Suprapubic skin (tissue), 4 donors: ENCODE results near the gene ZNF224. TPM values are rescaled to one million over a fixed set of nuclear protein-coding genes. Genes with fewer than 3 reads are reported as not detected.
"Not testable (repeated sequence)": the region's sequence is repeated elsewhere in the genome, so short reads cannot be mapped to it uniquely, and the experiment has no call there.

ENCODE experiments used
- DNase-seq, 2 donors: peaks; one replicate each; pipeline ENCODE4 v3.0.0-alpha.2; 2019; ENCODE audit warnings: low spot score in 2 of 2
- H3K27ac ChIP-seq: fragments of 200-600 bp; sonication (generic); one replicate; pipeline ENCODE4 v1.5.1; 2019
- H3K27me3 ChIP-seq: fragments of 200-600 bp; sonication (generic); one replicate; pipeline ENCODE4 v1.5.1; 2019
- H3K36me3 ChIP-seq: fragments of 200-600 bp; sonication (generic); one replicate; pipeline ENCODE4 v1.5.1; 2019
- H3K4me1 ChIP-seq: fragments of 200-600 bp; sonication (generic); one replicate; pipeline ENCODE4 v1.5.1; 2019
- H3K4me3 ChIP-seq: fragments of 200-600 bp; sonication (generic); one replicate; pipeline ENCODE4 v1.5.1; 2019; ENCODE audit warnings: mild to moderate bottlenecking
- H3K9me3 ChIP-seq: fragments of 200-600 bp; sonication (generic); one replicate; pipeline ENCODE4 v1.5.1; 2019
- CTCF ChIP-seq, 2 donors: fragments of 200-600 bp in 1 of 2; fragments of 450-650 bp in 1 of 2; sonication (generic) in 1 of 2; IDR thresholded peaks; one replicate each; pipeline ENCODE4 v1.5.1; 2016 to 2019; ENCODE audit warnings: antibody characterized with exemption in 2 of 2, mild to moderate bottlenecking in 1 of 2, moderate library complexity in 1 of 2
- EP300 ChIP-seq: sonication (generic); formaldehyde crosslinking; IDR thresholded peaks from one replicate; pipeline ENCODE4 v1.6.1; 2017; ENCODE audit warnings: antibody characterized with exemption
- POLR2A ChIP-seq, 2 donors: fragments of 450-650 bp; IDR thresholded peaks; one replicate each; pipeline ENCODE4 v1.6.1; 2017; ENCODE audit warnings: antibody characterized with exemption in 2 of 2, mild to moderate bottlenecking in 2 of 2, moderate library complexity in 2 of 2
- POLR2AphosphoS5 ChIP-seq, 3 donors: sonication (generic); formaldehyde crosslinking; IDR thresholded peaks; one replicate each; pipeline ENCODE4 v1.6.1; 2017; ENCODE audit warnings: antibody characterized with exemption in 3 of 3
- WGBS: methylation state at CpG from one replicate; pipeline ENCODE4 v1.1.5; 2018; 5-methylcytosine and 5-hydroxymethylcytosine counted together
- total RNA-seq, 4 donors: library from RNA; depleted of rRNA; stranded (reverse); fragments of >200 nt; gene quantifications; one replicate each; pipeline ENCODE4 v1.1.0, GENCODE V29; 2016

Gene ZNF224
- total RNA-seq, 4 donors from 2014 or later, result 11.5 to 43.9 (median 19.8) TPM

DNA sequence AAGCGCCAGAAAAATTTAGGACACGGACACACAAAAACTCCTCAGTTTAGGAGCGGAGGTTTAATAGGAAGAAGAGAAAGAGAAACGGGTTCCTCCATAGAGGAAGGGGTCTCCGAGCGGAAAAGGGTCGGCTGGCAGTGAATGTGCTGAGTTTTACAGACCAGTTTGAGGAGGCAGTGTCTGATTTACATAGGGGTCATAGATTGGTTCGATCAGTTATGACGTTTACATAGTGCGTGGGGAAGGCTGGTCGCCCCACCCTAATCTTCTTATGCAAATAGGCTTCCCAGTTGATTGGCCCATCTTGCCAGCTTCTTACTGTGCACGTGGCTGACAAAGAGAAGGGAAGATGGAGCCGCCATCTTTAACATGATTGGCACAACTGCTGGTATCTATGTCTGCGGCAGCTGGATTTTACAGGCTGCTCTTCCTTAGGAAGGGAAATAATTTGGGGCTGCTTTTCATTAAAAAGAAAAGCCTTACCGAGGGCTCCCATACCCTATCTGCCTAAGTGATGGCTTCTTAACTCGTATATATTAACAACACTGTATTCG, 17.8 kb downstream of the ZNF224 start:
- Histone ChIP-seq H3K27ac (no peak overlapping the region), H3K4me1 (peaks cover 20% of the 10 kb centered on the region), H3K27me3 (no peaks in the 10 kb centered on the region), H3K36me3 (peaks cover 19% of the 10 kb centered on the region), H3K9me3 (peaks cover 29% of the 10 kb centered on the region), H3K4me3 (peak overlapping the region; percentile 71)
- no peak for DNase-seq
- WGBS, result 21% methylated on average over 17 of the region's 17 CpGs
- TF ChIP-seq CTCF (IDR thresholded peaks at IDR 0.05) (no peak), POLR2A (IDR thresholded peaks at IDR 0.05) (no peak), POLR2AphosphoS5 (IDR thresholded peaks at IDR 0.05) (no peak), EP300 (no peak)

GRCh38 chr19:44112802-44113137, 18.6 kb downstream of the ZNF224 start:
- Histone ChIP-seq H3K27me3 (no peaks in the 10 kb centered on the region), H3K9me3 (peaks cover 21% of the 10 kb centered on the region), H3K27ac (no peak overlapping the region), H3K4me3 (peak overlapping the region; percentile 71), H3K4me1 (peaks cover 20% of the 10 kb centered on the region), H3K36me3 (peaks cover 20% of the 10 kb centered on the region)
- DNase-seq, result no peak
- WGBS, result under 1% methylated on average over 11 of the region's 11 CpGs
- TF ChIP-seq POLR2A (IDR thresholded peaks at IDR 0.05) (no peak), POLR2AphosphoS5 (IDR thresholded peaks at IDR 0.05) (no peak), CTCF (IDR thresholded peaks at IDR 0.05) (no peak), EP300 (no peak)

GRCh38 chr19:44113138-44113783, 19.1 kb downstream of the ZNF224 start, which contains the start of gene ZNF225:
TSS of gene ZNF225 (plus strand) at chr19:44113399. CDS start at chr19:44115828, 2,429 bp downstream.
- TF ChIP-seq CTCF (IDR thresholded peaks at IDR 0.05), result no peak
- TF ChIP-seq EP300, result no peak
- peak in 1 of 3 donors; percentile 14 for TF ChIP-seq POLR2AphosphoS5 (IDR thresholded peaks at IDR 0.05)
- TF ChIP-seq POLR2A (IDR thresholded peaks at IDR 0.05), result no peak
- Histone ChIP-seq H3K36me3 (peaks cover 20% of the 10 kb centered on the region), H3K27me3 (no peaks in the 10 kb centered on the region), H3K4me3 (peak within 1 kb of the TSS; percentile 71), H3K27ac (peak within 1 kb of the TSS; percentile 39), H3K9me3 (peaks cover 17% of the 10 kb centered on the region), H3K4me1 (peaks cover 20% of the 10 kb centered on the region)
- WGBS, result under 1% methylated on average over 31 of the region's 44 CpGs
- DNase-seq, result peak; percentile 96 to 98

- H3K36me3 ChIP-seq, result peaks cover 26% of the 10 kb centered on the region
- 3% methylated on average over 12 of the region's 18 CpGs for WGBS
- peaks cover 11% of the 10 kb centered on the region for H3K9me3 ChIP-seq
- H3K27me3 ChIP-seq, result no peaks in the 10 kb centered on the region
- no peak for TF ChIP-seq CTCF (IDR thresholded peaks at IDR 0.05)
- TF ChIP-seq POLR2AphosphoS5 (IDR thresholded peaks at IDR 0.05), result no peak
- TF ChIP-seq EP300, result no peak
- no peak for TF ChIP-seq POLR2A (IDR thresholded peaks at IDR 0.05)
- DNase-seq, result peak in 1 of 2 donors; percentile 65
- H3K4me1 ChIP-seq, result peaks cover 20% of the 10 kb centered on the region
- H3K27ac ChIP-seq, result peak overlapping the region; percentile 39
- peak overlapping the region; percentile 71 for H3K4me3 ChIP-seq
These were observed 19.7 kb downstream of the ZNF224 start for GRCh38 chr19:44113784-44114390.

- not testable (repeated sequence) for H3K27me3 ChIP-seq, DNase-seq, H3K4me1 ChIP-seq, H3K27ac ChIP-seq, H3K4me3 ChIP-seq
- over 99% methylated on average over 4 of the region's 4 CpGs for WGBS
- Histone ChIP-seq H3K36me3 (peaks cover 91% of the 10 kb centered on the region), H3K9me3 (peaks cover 11% of the 10 kb centered on the region)
These were observed 27.0 kb downstream of the ZNF224 start for GRCh38 chr19:44121162-44121561.
